HepG2 (cell line): Measurements from ENCODE around the gene CIBAR2. TPM values are rescaled to one million over a fixed set of nuclear protein-coding genes. Genes with fewer than 3 reads are reported as not detected.

Experiments used
- CBX2 ChIP-seq, 2 experiments: fragments of 200-600 bp in 1 of 2; sonication (generic); formaldehyde crosslinking in 1 of 2; IDR thresholded peaks; 2 replicates each; pipeline versions ENCODE4 v1.7.0 to v1.8.1; 2018 to 2022; ENCODE audit warnings: low read depth in 2 of 2, low read length in 1 of 2, mild to moderate bottlenecking in 1 of 2, missing genetic modification reagents in 1 of 2
- CBX5 ChIP-seq: sonication (generic); formaldehyde crosslinking; IDR thresholded peaks from 2 replicates; pipeline ENCODE4 v1.4.0; 2020; ENCODE audit warnings: missing genetic modification reagents, borderline replicate concordance
- CENPBD1 ChIP-seq: sonication (generic); formaldehyde crosslinking; IDR thresholded peaks from 2 replicates; pipeline ENCODE4 v1.8.0; 2022; ENCODE audit warnings: missing genetic modification reagents, low read depth, mild to moderate bottlenecking, borderline replicate concordance
- FOXP1 ChIP-seq, 2 experiments: fragments of 450-650 bp in 1 of 2; IDR thresholded peaks; 2 replicates each; pipeline ENCODE4 v1.6.1; 2017 to 2018; ENCODE audit warnings: antibody characterized with exemption in 1 of 2
- HMG20A ChIP-seq: IDR thresholded peaks from 2 replicates; pipeline ENCODE4 v1.6.1; 2016; ENCODE audit warnings: borderline replicate concordance
- HNF4G ChIP-seq, 2 experiments: sonication (generic) in 1 of 2; formaldehyde crosslinking in 1 of 2; IDR thresholded peaks; 2 replicates each; pipeline versions ENCODE4 v1.4.0 to v1.6.1; 2011 to 2020; ENCODE audit warnings: borderline replicate concordance in 2 of 2, low read depth in 2 of 2, mild to moderate bottlenecking in 2 of 2, low read length in 1 of 2, missing genetic modification reagents in 1 of 2, moderate library complexity in 1 of 2
- HOXA7 ChIP-seq: sonication (generic); formaldehyde crosslinking; IDR thresholded peaks from 2 replicates; pipeline ENCODE4 v1.8.1; 2022; ENCODE audit warnings: mild to moderate bottlenecking, missing genetic modification reagents, moderate library complexity
- SOX13 ChIP-seq, 3 experiments: fragments of 450-650 bp in 1 of 3; sonication (generic) in 1 of 3; formaldehyde crosslinking in 1 of 3; IDR thresholded peaks in 2 of 3; conservative IDR thresholded peaks in 1 of 3; 2 replicates each; pipeline versions ENCODE4 v1.5.0 to v1.6.1; 2016 to 2020; ENCODE audit warnings: antibody characterized with exemption in 1 of 3, mild to moderate bottlenecking in 1 of 3, missing compliant biosample characterization in 1 of 3, missing genetic modification reagents in 1 of 3, moderate library complexity in 1 of 3
- XRCC5 ChIP-seq: fragments of 200-400 bp; formaldehyde crosslinking; optimal IDR thresholded peaks from 2 replicates; pipeline ENCODE3; 2017; ENCODE audit warnings: mild to moderate bottlenecking, low read length
- ZIK1 ChIP-seq: sonication (generic); formaldehyde crosslinking; IDR thresholded peaks from 2 replicates; pipeline ENCODE4 v1.5.0; 2020; ENCODE audit warnings: mild to moderate bottlenecking, low read depth, missing genetic modification reagents, borderline replicate concordance
- ZNF350 ChIP-seq: sonication (generic); formaldehyde crosslinking; IDR thresholded peaks from 2 replicates; pipeline ENCODE4 v1.4.0; 2020; ENCODE audit warnings: mild to moderate bottlenecking, low read depth, missing genetic modification reagents, borderline replicate concordance
- ZNF660 ChIP-seq: sonication (generic); formaldehyde crosslinking; IDR thresholded peaks from 2 replicates; pipeline ENCODE4 v1.5.1; 2020; ENCODE audit warnings: mild to moderate bottlenecking, low read depth, missing genetic modification reagents, borderline replicate concordance
- ZNF687 ChIP-seq: sonication (generic); formaldehyde crosslinking; IDR thresholded peaks from 2 replicates; pipeline ENCODE4 v1.5.1; 2020; ENCODE audit warnings: mild to moderate bottlenecking, missing genetic modification reagents, moderate library complexity
- ZNF776 ChIP-seq: sonication (generic); formaldehyde crosslinking; IDR thresholded peaks from 2 replicates; pipeline ENCODE4 v1.4.0; 2020; ENCODE audit warnings: mild to moderate bottlenecking, missing genetic modification reagents
- polyA plus RNA-seq, 8 experiments: library from polyadenylated mRNA; depleted of rRNA in 3 of 8; stranded (reverse) in 7 of 8; unstranded in 1 of 8; fragments of >200 nt; fragmentation: Illumina TruSeq in 4 of 8; extraction: Trizol in 4 of 8; gene quantifications; 2 replicates each; pipeline versions ENCODE4 v1.2.1 to v1.2.3, GENCODE V29; 2011 to 2016; ENCODE audit warnings: low read depth in 4 of 8, missing spikeins in 1 of 8, mixed read lengths in 1 of 8; ENCODE audit not compliant: insufficient read depth in 1 of 8
- total RNA-seq, 5 experiments: library from RNA; depleted of rRNA; stranded (reverse); fragments of >200 nt; fragmentation: Illumina TruSeq; extraction: Trizol; gene quantifications; 2 replicates each; pipeline ENCODE4 v1.2.3, GENCODE V29; 2016; ENCODE audit warnings: low read depth in 1 of 5
- TF ChIP-seq, protein P1 (sequence below), 2 experiments: IDR thresholded peaks; 2 replicates each; pipeline ENCODE4 v1.6.1; 2011 to 2012; ENCODE audit warnings: low read length in 2 of 2, borderline replicate concordance in 1 of 2, low read depth in 1 of 2, mild to moderate bottlenecking in 1 of 2, moderate library complexity in 1 of 2

Gene CIBAR2
- total and polyA plus RNA-seq, 2 of the 13 experiments (the other 11 are each of a cell fraction or from before 2014, with no cell fraction given), result not detected

DNA sequence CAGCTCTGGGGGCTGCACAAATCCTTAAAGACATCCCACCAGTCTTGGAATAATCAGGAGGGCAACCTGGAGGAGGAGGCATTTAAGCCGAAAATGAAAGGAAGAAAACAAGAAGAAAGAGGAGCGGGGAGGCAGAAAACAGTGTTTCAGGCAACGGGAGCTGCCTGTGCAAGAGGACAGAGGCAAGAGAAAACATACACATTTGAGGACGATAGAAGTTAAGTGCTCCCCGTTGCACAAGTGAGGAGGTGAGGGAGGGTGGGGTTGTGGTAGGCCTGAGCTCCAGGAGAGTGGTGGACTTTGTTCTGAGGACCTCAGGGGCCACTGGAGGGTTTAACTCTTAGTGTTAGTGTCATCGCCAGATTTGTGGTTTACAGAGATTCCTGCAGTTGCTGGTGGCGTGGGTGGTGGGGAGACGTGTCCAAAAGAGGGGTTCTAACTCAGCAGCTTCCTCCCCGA, 27.6 kb upstream of the CIBAR2 start (continued):
- TF ChIP-seq ZNF687 (CRISPR knock-in tag) (peak; percentile 50; the same call in 1 of the 2 replicates), HMG20A (peak; percentile 84), CBX2 (IDR thresholded peaks at IDR 0.05; ENCODE audit: low read depth, low read length) (no peak), CBX2 (CRISPR knock-in tag; IDR thresholded peaks at IDR 0.05; ENCODE audit: low read depth) (no peak), ZIK1 (CRISPR knock-in tag) (no peak), XRCC5 (peak; percentile 57), HOXA7 (no peak), FOXP1 (IDR thresholded peaks at IDR 0.05) (no peak), FOXP1 (CRISPR knock-in tag; IDR thresholded peaks at IDR 0.05) (peak; percentile 38), CBX5 (0 out of 2 replicates have a peak, but pooled peaks have one; percentile 63), ZNF776 (CRISPR knock-in tag) (no peak), SOX13 (IDR thresholded peaks at IDR 0.05) (no peak), SOX13 (CRISPR knock-in tag; conservative IDR thresholded peaks at IDR 0.05 in 1 of 2, IDR thresholded peaks at IDR 0.05 in 1 of 2) (peak in 1 of 2 experiments; percentile 53; a peak in 1 of 4 replicates), ZNF350 (CRISPR knock-in tag) (no peak), ZNF660 (no peak), HNF4G (IDR thresholded peaks at IDR 0.05; ENCODE audit: borderline replicate concordance, low read depth, low read length) (peak; percentile 95), HNF4G (CRISPR knock-in tag; IDR thresholded peaks at IDR 0.05; ENCODE audit: borderline replicate concordance, low read depth) (peak; percentile 89; the same call in 1 of the 2 replicates), CENPBD1 (CRISPR knock-in tag) (no peak)
- TF ChIP-seq, protein P1, sequence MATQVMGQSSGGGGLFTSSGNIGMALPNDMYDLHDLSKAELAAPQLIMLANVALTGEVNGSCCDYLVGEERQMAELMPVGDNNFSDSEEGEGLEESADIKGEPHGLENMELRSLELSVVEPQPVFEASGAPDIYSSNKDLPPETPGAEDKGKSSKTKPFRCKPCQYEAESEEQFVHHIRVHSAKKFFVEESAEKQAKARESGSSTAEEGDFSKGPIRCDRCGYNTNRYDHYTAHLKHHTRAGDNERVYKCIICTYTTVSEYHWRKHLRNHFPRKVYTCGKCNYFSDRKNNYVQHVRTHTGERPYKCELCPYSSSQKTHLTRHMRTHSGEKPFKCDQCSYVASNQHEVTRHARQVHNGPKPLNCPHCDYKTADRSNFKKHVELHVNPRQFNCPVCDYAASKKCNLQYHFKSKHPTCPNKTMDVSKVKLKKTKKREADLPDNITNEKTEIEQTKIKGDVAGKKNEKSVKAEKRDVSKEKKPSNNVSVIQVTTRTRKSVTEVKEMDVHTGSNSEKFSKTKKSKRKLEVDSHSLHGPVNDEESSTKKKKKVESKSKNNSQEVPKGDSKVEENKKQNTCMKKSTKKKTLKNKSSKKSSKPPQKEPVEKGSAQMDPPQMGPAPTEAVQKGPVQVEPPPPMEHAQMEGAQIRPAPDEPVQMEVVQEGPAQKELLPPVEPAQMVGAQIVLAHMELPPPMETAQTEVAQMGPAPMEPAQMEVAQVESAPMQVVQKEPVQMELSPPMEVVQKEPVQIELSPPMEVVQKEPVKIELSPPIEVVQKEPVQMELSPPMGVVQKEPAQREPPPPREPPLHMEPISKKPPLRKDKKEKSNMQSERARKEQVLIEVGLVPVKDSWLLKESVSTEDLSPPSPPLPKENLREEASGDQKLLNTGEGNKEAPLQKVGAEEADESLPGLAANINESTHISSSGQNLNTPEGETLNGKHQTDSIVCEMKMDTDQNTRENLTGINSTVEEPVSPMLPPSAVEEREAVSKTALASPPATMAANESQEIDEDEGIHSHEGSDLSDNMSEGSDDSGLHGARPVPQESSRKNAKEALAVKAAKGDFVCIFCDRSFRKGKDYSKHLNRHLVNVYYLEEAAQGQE (IDR thresholded peaks at IDR 0.05; ENCODE audit: borderline replicate concordance in 1 of 2, low read depth in 1 of 2, low read length in 2 of 2), result no peak
